Left lung (tissue), 10 donors: ENCODE measurements around the gene HMGA1. TPM values are rescaled to one million over a fixed set of nuclear protein-coding genes. Genes with fewer than 3 reads are reported as not detected.
A peak's percentile ranks its signal among the peaks of the same experiment; 100 is the strongest.

ENCODE experiments used
- ATAC-seq: fragments of 200-7000 bp; cut with Tn5 transposase; one replicate; pipeline ENCODE4 v1.9.1; 2020; ENCODE audit warnings: moderate library complexity
- DNase-seq, 4 donors: peaks; one replicate each; pipeline ENCODE4 v3.0.0-alpha.2; 2013 to 2020
- H3K27ac ChIP-seq, 2 donors: fragments of 200-600 bp; sonication (generic) in 1 of 2; one replicate each; pipeline versions ENCODE4 v1.5.0 to v1.8.0; 2020 to 2021
- H3K27me3 ChIP-seq, 2 donors: fragments of 200-600 bp; sonication (generic) in 1 of 2; one replicate each; pipeline versions ENCODE4 v1.5.0 to v1.8.0; 2020 to 2021
- H3K36me3 ChIP-seq, 2 donors: fragments of 200-600 bp; sonication (generic) in 1 of 2; one replicate each; pipeline versions ENCODE4 v1.5.0 to v1.8.0; 2020 to 2021
- H3K4me1 ChIP-seq, 2 donors: fragments of 200-600 bp; one replicate each; pipeline ENCODE4 v1.8.0; 2021
- H3K4me3 ChIP-seq, 2 donors: fragments of 200-600 bp; sonication (generic) in 1 of 2; one replicate each; pipeline versions ENCODE4 v1.5.0 to v1.8.0; 2020 to 2021; ENCODE audit warnings: mild to moderate bottlenecking in 1 of 2
- H3K9me3 ChIP-seq, 2 donors: fragments of 200-600 bp; sonication (generic) in 1 of 2; one replicate each; pipeline versions ENCODE4 v1.5.0 to v1.8.0; 2020 to 2021
- intact Hi-C, 2 donors: fragments of 100-400 bp; cut with DNase I; formaldehyde crosslinking; loops; one replicate each; pipeline versions ENCODE4 v1.11.2 to v1.14.2; 2022
- polyA plus RNA-seq, 6 donors: library from polyadenylated mRNA; unstranded; fragments of 120-200 nt; gene quantifications; one replicate each; pipeline ENCODE4 v1.2.1, GENCODE V29; 2013; ENCODE audit not compliant: insufficient read length in 6 of 6
- total RNA-seq, 2 donors: library from RNA; stranded (reverse); fragmentation: NEBNext Ultra II Directional; extraction: Animal tissue kit (Norgen Biotek cat#: 25700); gene quantifications; one replicate each; pipeline ENCODE4 v1.2.1, GENCODE V29; 2021
- TF ChIP-seq, protein P1 (sequence below), 2 donors: fragments of 200-600 bp; sonication (generic) in 1 of 2; IDR thresholded peaks; one replicate each; pipeline versions ENCODE4 v1.5.0 to v1.8.0; 2021; ENCODE audit warnings: antibody characterized with exemption in 2 of 2
- donor health status: DM: no; HTN: yes; CAD: no.
- donor health status: DM: no; HTN: no; CAD: no.

The HMGA1 gene
- total and polyA plus RNA-seq, 8 donors, result 75.1 to 197 (median 155) TPM

DNA sequence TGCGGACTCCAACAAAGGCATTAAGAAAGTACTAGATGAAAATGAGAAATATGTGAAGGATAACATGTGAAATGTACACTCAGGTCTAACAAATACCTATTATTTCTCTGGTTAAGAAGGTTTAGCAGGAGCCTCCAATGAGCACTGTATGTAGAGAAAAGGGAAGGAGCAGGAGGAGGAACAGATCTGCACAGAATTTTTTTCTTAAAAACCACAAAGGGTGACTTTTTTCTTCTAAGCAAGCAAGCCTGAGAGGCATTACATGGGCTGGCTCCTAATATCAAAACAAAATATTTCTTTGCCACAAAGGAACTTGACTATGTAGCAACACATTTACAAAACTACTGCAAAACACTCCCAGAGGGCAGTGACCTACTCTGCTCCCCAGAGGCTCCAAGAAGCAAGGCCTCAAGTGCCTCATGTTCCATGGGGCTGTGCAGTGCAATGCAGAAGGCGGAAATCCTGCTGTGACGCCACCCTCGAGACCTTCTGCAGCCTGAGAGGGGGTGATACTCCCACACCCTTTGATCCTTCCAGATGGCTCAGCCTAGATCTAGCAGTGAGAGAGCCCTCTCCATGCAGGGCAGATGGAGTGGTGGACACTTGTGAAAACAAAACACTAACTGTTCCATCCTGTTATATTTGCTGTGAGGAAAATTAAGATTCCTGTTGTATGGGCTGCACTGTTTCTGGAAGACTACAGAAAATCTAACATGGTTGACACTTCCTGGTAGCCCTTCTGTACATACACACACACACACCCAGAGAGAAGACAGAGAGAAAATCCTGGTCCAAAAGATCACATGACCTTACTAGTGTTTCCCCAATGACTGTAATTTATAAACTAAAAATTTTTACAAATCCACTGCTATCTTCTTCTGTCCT, 48.1 kb downstream of the HMGA1 start:
- ATAC-seq (peak; percentile 87), DNase-seq (peak in 2 of 4 donors; percentile 83 to 85)
- Histone ChIP-seq H3K27me3 (no peaks in the 10 kb centered on the region), H3K27ac (peak overlapping the region; percentile 49 to 88), H3K4me3 (no peak overlapping the region), H3K36me3 (peaks cover 0 to 15% of the 10 kb centered on the region in 2 donors), H3K4me1 (peaks cover 0 to 76% of the 10 kb centered on the region in 2 donors), H3K9me3 (no peaks in the 10 kb centered on the region)
- TF ChIP-seq, protein P1, sequence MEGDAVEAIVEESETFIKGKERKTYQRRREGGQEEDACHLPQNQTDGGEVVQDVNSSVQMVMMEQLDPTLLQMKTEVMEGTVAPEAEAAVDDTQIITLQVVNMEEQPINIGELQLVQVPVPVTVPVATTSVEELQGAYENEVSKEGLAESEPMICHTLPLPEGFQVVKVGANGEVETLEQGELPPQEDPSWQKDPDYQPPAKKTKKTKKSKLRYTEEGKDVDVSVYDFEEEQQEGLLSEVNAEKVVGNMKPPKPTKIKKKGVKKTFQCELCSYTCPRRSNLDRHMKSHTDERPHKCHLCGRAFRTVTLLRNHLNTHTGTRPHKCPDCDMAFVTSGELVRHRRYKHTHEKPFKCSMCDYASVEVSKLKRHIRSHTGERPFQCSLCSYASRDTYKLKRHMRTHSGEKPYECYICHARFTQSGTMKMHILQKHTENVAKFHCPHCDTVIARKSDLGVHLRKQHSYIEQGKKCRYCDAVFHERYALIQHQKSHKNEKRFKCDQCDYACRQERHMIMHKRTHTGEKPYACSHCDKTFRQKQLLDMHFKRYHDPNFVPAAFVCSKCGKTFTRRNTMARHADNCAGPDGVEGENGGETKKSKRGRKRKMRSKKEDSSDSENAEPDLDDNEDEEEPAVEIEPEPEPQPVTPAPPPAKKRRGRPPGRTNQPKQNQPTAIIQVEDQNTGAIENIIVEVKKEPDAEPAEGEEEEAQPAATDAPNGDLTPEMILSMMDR (IDR thresholded peaks at IDR 0.05), result no peak
- intact Hi-C loops, result no loop called here

DNA sequence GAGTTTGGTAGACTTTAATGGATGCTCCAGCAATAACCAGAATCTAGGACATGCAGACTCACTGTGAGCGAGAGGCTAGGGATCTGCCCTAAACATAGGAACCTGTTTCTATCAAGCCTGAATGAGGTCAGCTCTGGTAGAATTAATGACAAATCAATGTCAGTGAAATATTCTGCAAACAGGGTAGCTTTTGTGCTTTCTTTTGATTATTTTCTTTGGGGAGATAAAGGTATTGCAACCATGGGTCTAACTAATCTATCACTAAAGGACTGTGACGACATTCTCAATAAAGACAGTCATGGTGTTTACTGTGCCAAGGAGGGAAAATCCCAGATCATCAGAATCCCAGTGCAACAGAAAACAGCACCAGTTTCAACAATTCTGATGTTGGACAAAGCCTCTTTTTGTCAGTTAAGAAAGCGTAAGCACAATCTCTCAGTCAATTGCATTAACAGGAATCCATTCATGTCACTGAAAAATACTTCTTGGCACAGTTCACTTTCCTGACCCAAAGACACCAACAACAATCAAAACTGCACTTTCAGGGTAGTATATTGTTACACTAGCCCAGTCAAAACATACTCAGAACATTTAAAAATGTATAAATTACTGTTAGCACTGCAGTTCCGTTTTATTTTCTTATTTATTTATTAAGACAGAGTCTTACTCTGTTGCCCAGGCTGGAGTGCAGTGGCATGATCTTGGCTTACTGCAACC, 48.9 kb downstream of the HMGA1 start:
- TF ChIP-seq, protein P1 (IDR thresholded peaks at IDR 0.05), result no peak

DNA sequence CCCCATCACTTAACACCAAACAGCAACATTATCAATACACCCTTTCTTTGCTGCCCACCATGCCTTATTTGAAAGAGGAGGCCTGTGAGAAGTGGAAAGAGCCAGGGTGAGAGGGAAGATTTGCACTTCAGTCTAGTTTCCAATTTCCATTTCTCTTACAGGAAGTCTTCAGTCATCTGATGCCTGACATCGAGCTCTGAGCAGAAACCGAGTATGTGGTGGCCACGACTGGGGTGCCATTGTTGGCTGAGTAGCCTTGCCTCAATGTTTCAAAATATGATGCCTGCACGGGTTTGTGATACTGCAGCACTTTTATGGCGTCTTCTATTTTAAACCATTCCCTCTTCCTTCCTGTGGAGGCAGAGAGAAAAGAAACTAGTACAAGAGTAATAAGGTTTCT, 51.9 kb downstream of the HMGA1 start:
- DNase-seq (no peak), ATAC-seq (no peak)
- Histone ChIP-seq H3K9me3 (no peaks in the 10 kb centered on the region), H3K36me3 (peaks cover 0 to 35% of the 10 kb centered on the region in 2 donors), H3K4me1 (peaks cover 0 to 54% of the 10 kb centered on the region in 2 donors), H3K27ac (peak overlapping the region in 1 of 2 donors; percentile 49), H3K4me3 (no peak overlapping the region), H3K27me3 (no peaks in the 10 kb centered on the region)
- intact Hi-C loops, result no loop called here
- TF ChIP-seq, protein P1 (IDR thresholded peaks at IDR 0.05), result no peak

More for the DNA sequence above, 48.9 kb downstream of the HMGA1 start:
- ATAC-seq (no peak), DNase-seq (no peak)
- H3K27me3 ChIP-seq, result no peaks in the 10 kb centered on the region
- H3K27ac ChIP-seq, result peak overlapping the region in 1 of 2 donors; percentile 88
- H3K9me3 ChIP-seq, result no peaks in the 10 kb centered on the region
- intact Hi-C loops, result no loop called here
- H3K4me1 ChIP-seq, result peaks cover 0 to 69% of the 10 kb centered on the region in 2 donors
- peaks cover 0 to 13% of the 10 kb centered on the region in 2 donors for H3K36me3 ChIP-seq
- H3K4me3 ChIP-seq, result no peak overlapping the region

DNA sequence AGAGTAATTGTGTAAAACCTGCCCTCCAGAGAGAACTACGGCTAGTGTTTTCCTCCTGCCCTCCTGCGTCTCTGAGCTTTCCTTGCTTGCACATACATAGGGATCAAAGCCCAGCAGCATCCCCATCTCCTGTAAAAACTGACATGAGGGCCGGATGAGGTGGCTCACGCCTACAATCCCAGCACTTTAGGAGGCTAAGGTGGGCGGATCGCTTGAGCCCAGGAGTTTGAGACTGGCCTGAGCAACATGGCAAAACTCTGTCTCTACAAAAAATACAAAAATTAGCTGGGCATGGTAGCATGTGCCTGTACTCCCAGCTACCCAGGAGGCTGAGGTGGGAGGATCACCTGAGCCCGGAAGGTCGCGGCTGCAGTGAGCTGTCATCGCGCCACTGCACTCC, 52.5 kb downstream of the HMGA1 start:
- intact Hi-C loops, result no loop called here
- no peak overlapping the region for H3K27ac ChIP-seq
- no peak overlapping the region for H3K4me3 ChIP-seq
- no peaks in the 10 kb centered on the region for H3K9me3 ChIP-seq
- TF ChIP-seq, protein P1 (IDR thresholded peaks at IDR 0.05), result no peak
- no peak for DNase-seq
- H3K4me1 ChIP-seq, result peaks cover 0 to 49% of the 10 kb centered on the region in 2 donors
- peaks cover 0 to 41% of the 10 kb centered on the region in 2 donors for H3K36me3 ChIP-seq
- ATAC-seq, result no peak
- H3K27me3 ChIP-seq, result no peaks in the 10 kb centered on the region

DNA sequence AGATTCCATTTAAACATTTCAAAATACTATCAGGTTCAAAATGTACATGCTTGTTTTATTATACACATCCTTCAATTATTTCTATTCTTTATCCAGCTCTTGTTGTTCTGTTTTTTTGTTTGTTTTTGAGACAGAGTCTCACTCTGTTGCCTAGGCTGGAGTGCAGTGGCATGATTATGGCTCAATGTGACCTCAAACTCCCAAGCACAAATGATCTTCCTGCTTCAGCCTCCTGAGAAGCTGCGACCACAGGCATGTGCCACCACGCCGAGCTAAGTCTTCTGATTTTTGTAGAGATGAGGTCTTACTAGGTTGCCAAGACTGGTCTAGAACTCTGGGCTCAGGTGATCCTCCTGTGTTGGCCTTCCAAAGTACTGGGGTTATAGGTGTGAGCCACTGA, 56.3 kb downstream of the HMGA1 start:
- intact Hi-C loops, result no loop called here
- ATAC-seq, result no peak

More for the DNA sequence above, 56.3 kb downstream of the HMGA1 start:
- Histone ChIP-seq H3K36me3 (peaks cover 0 to 48% of the 10 kb centered on the region in 2 donors), H3K4me3 (no peak overlapping the region), H3K27ac (no peak overlapping the region), H3K4me1 (peaks cover 0 to 12% of the 10 kb centered on the region in 2 donors), H3K9me3 (no peaks in the 10 kb centered on the region), H3K27me3 (no peaks in the 10 kb centered on the region)
- DNase-seq, result no peak
- TF ChIP-seq, protein P1 (IDR thresholded peaks at IDR 0.05), result no peak
